ENCODE results near the gene ZNF334. TPM values are rescaled to one million over a fixed set of nuclear protein-coding genes. Genes with fewer than 3 reads are reported as not detected.

The ZNF334 gene
- total and polyA plus RNA-seq, 2 of the 4 experiments (the other 2 are of a cell fraction), result 1.4 to 2.1 TPM

DNA sequence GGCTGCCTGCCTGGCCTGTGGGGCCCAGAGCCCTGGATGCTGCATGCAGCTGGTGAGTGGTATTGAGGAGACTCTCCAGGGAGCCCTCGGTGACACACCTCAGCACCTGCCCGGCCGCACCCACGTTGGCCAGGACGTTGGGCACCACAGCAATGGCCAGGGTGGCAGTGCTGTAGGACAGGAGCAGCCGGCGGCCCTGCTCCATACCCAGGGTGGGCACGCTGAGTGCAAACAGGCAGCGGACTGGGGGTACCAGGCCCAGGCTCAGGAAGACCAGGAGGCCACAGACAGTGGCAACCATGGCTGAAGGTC lies 32.4 kb upstream of the ZNF334 start:
- Histone ChIP-seq H4K8ac (ENCODE audit: low read depth in 2 of 2, low read length in 2 of 2) (no peak overlapping the region), H3K4me1 (ENCODE audit: control insufficient read depth, insufficient read depth, low read length) (no peaks in the 10 kb centered on the region), H3K14ac (replicated peaks; ENCODE audit: low read depth, low read length) (no peak overlapping the region), H2BK15ac (ENCODE audit: low read depth, low read length) (no peak overlapping the region), H3K9me1 (ENCODE audit: insufficient read depth, low read length) (no peaks in the 10 kb centered on the region), H2BK120ac (ENCODE audit: low read depth, low read length) (no peak overlapping the region), H4K20me1 (ENCODE audit: insufficient read depth, low read length) (no peaks in the 10 kb centered on the region), H3K27me3 (ENCODE audit: control insufficient read depth, insufficient read depth, low read length) (peaks cover 17% of the 10 kb centered on the region), H3K4ac (ENCODE audit: low read depth, low read length) (no peak overlapping the region), H3K23ac (ENCODE audit: low read depth, low read length) (no peak overlapping the region), H3K9me3 (ENCODE audit: control insufficient read depth, insufficient read depth, low read length) (no peaks in the 10 kb centered on the region), H3K18ac (ENCODE audit: low read depth, low read length) (no peak overlapping the region), H3K56ac (ENCODE audit: extremely low read depth, insufficient read depth, low read length) (no peak overlapping the region), H3K9ac (ENCODE audit: low read depth, low read length) (no peak overlapping the region), H3K27ac (ENCODE audit: insufficient read depth, low read length) (no peak overlapping the region), H3K4me3 (ENCODE audit: insufficient read depth, low read depth, low read length) (no peak overlapping the region), H2AFZ (replicated peaks; ENCODE audit: low read length, poor library complexity) (no peak overlapping the region), H4K5ac (ENCODE audit: low read depth, low read length) (no peak overlapping the region), H2AK5ac (ENCODE audit: low read depth, low read length) (no peak overlapping the region), H2AK9ac (replicated peaks; ENCODE audit: low read depth, low read length, poor library complexity) (no peak overlapping the region), H4K91ac (ENCODE audit: insufficient read depth, low read depth, low read length) (no peak overlapping the region), H2BK20ac (ENCODE audit: low read depth, low read length) (no peak overlapping the region), H2BK5ac (ENCODE audit: low read depth, low read length, poor library complexity, severe bottlenecking) (no peak overlapping the region), H3K4me2 (ENCODE audit: low read depth, low read length) (no peak overlapping the region), H3K79me1 (ENCODE audit: low read depth in 1 of 2, low read length in 2 of 2) (no peaks in the 10 kb centered on the region), H3K36me3 (ENCODE audit: control insufficient read depth, insufficient read depth, low read length) (no peaks in the 10 kb centered on the region)
- CTCF ChIA-PET, result no interaction called here
- dilution Hi-C loops (cut with HindIII; ENCODE audit: low sequenced_read_pairs, unreplicated experiment) (no loop called here), intact Hi-C loops (cut with micrococcal nuclease) (no loop called here), in situ Hi-C loops (cut with MboI; ENCODE audit: low sequenced_read_pairs) (no loop called here)
- no peak for ATAC-seq (ENCODE audit: low read depth)
- DNase-seq, result no peak
- WGBS, 2 experiments (ENCODE audit: extremely low coverage in 2 of 2, insufficient read length in 1 of 2), result 89% methylated on average over 8 of the region's 9 CpGs; no CpG with 5 or more reads in 1 of the 2 experiments
- TF ChIP-seq POLR2A (IDR thresholded peaks at IDR 0.05; ENCODE audit: low read depth, low read length) (no peak), CHD1 (IDR thresholded peaks at IDR 0.05; ENCODE audit: low read depth, low read length) (no peak), CEBPB (IDR thresholded peaks at IDR 0.05; ENCODE audit: low read depth, low read length) (no peak), FOS (IDR thresholded peaks at IDR 0.05; ENCODE audit: low read depth, low read length) (no peak), MAZ (IDR thresholded peaks at IDR 0.05; ENCODE audit: borderline replicate concordance, low read depth, low read length) (no peak), RFX5 (IDR thresholded peaks at IDR 0.05; ENCODE audit: low read depth, low read length) (no peak), NFE2L2 (IDR thresholded peaks at IDR 0.05; ENCODE audit: low read depth, low read length) (no peak)
- TF ChIP-seq, protein P1, sequence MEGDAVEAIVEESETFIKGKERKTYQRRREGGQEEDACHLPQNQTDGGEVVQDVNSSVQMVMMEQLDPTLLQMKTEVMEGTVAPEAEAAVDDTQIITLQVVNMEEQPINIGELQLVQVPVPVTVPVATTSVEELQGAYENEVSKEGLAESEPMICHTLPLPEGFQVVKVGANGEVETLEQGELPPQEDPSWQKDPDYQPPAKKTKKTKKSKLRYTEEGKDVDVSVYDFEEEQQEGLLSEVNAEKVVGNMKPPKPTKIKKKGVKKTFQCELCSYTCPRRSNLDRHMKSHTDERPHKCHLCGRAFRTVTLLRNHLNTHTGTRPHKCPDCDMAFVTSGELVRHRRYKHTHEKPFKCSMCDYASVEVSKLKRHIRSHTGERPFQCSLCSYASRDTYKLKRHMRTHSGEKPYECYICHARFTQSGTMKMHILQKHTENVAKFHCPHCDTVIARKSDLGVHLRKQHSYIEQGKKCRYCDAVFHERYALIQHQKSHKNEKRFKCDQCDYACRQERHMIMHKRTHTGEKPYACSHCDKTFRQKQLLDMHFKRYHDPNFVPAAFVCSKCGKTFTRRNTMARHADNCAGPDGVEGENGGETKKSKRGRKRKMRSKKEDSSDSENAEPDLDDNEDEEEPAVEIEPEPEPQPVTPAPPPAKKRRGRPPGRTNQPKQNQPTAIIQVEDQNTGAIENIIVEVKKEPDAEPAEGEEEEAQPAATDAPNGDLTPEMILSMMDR (conservative IDR thresholded peaks at IDR 0.05; ENCODE audit: low read depth, low read length), result no peak
- POLR2A ChIA-PET (ENCODE audit: unreplicated experiment), result no interaction called here
- no TSS peak for BruUV-seq (replicated peaks)
